Upper lobe of right lung (tissue), 1 donor: ENCODE measurements around the gene GNA14. TPM values are rescaled to one million over a fixed set of nuclear protein-coding genes. Genes with fewer than 3 reads are reported as not detected.

ENCODE experiments used
- ATAC-seq: fragments of 200-7000 bp; cut with Tn5 transposase; one replicate; pipeline ENCODE4 v1.9.1; 2020; ENCODE audit warnings: mild to moderate bottlenecking, moderate library complexity
- DNase-seq: peaks from one replicate; pipeline ENCODE4 v3.0.0-alpha.2; 2020
- H3K27ac ChIP-seq: fragments of 200-600 bp; one replicate; pipeline ENCODE4 v1.8.0; 2022
- H3K27me3 ChIP-seq: fragments of 200-600 bp; one replicate; pipeline ENCODE4 v1.8.0; 2022; ENCODE audit warnings: mild to moderate bottlenecking
- H3K36me3 ChIP-seq: fragments of 200-600 bp; one replicate; pipeline ENCODE4 v1.8.0; 2022
- H3K4me1 ChIP-seq: fragments of 200-600 bp; one replicate; pipeline ENCODE4 v1.8.0; 2022
- H3K4me3 ChIP-seq: fragments of 200-600 bp; one replicate; pipeline ENCODE4 v1.8.0; 2022; ENCODE audit warnings: mild to moderate bottlenecking
- H3K9me3 ChIP-seq: fragments of 200-600 bp; one replicate; pipeline ENCODE4 v1.8.0; 2022
- CTCF ChIP-seq: fragments of 200-600 bp; IDR thresholded peaks from one replicate; pipeline ENCODE4 v1.8.0; 2022; ENCODE audit warnings: antibody characterized with exemption
- intact Hi-C: fragments of 100-400 bp; cut with DNase I; formaldehyde crosslinking; loops from one replicate; pipeline ENCODE4 v1.11.0; 2022
- total RNA-seq: library from RNA; stranded (reverse); fragmentation: NEBNext Ultra II Directional; extraction: Animal tissue kit (Norgen Biotek cat#: 25700); gene quantifications from one replicate; pipeline ENCODE4 v1.2.1, GENCODE V29; 2021
- donor health status: DM: no; HTN: yes; CAD: no; lungs with severe emphysema.

Gene GNA14
- total RNA-seq, 1 donor from 2014 or later, result 15.7 TPM

GRCh38 chr9:77488439-77489126, 159.5 kb downstream of the GNA14 start:
- Histone ChIP-seq H3K9me3 (peaks cover 3% of the 10 kb centered on the region), H3K4me3 (no peak overlapping the region), H3K4me1 (no peaks in the 10 kb centered on the region), H3K27ac (no peak overlapping the region), H3K27me3 (no peaks in the 10 kb centered on the region), H3K36me3 (no peaks in the 10 kb centered on the region)
- TF ChIP-seq CTCF, result peak; percentile 27
- DNase-seq (no peak), ATAC-seq (no peak)
- intact Hi-C loops, result no loop called here

- no peaks in the 10 kb centered on the region for H3K4me1 ChIP-seq
- H3K36me3 ChIP-seq, result no peaks in the 10 kb centered on the region
- no peak overlapping the region for H3K4me3 ChIP-seq
- ATAC-seq (no peak), DNase-seq (no peak)
- H3K9me3 ChIP-seq, result peaks cover 3% of the 10 kb centered on the region
- no peaks in the 10 kb centered on the region for H3K27me3 ChIP-seq
- no peak for TF ChIP-seq CTCF
- no peak overlapping the region for H3K27ac ChIP-seq
- intact Hi-C loops, result no loop called here
Observed at GRCh38 chr9:77486968-77487367, 161.2 kb downstream of the GNA14 start.

GRCh38 chr9:77486463-77486862, 161.7 kb downstream of the GNA14 start:
- Histone ChIP-seq H3K27me3 (no peaks in the 10 kb centered on the region), H3K27ac (no peak overlapping the region), H3K9me3 (peaks cover 3% of the 10 kb centered on the region), H3K4me3 (no peak overlapping the region), H3K36me3 (no peaks in the 10 kb centered on the region), H3K4me1 (no peaks in the 10 kb centered on the region)
- intact Hi-C loops, result no loop called here
- no peak for TF ChIP-seq CTCF
- ATAC-seq (no peak), DNase-seq (no peak)

GRCh38 chr9:77475641-77476473, 172.3 kb downstream of the GNA14 start:
- DNase-seq (no peak), ATAC-seq (no peak)
- Histone ChIP-seq H3K4me1 (no peaks in the 10 kb centered on the region), H3K4me3 (no peak overlapping the region), H3K27me3 (no peaks in the 10 kb centered on the region), H3K36me3 (no peaks in the 10 kb centered on the region), H3K9me3 (no peaks in the 10 kb centered on the region), H3K27ac (no peak overlapping the region)
- no peak for TF ChIP-seq CTCF
- intact Hi-C loops, result no loop called here

GRCh38 chr9:77474936-77475335, 173.2 kb downstream of the GNA14 start:
- TF ChIP-seq CTCF, result no peak

More at GRCh38 chr9:77474936-77475335, 173.2 kb downstream of the GNA14 start:
- intact Hi-C loops, result no loop called here
- ATAC-seq, result no peak
- no peak overlapping the region for H3K4me3 ChIP-seq
- DNase-seq, result no peak
- H3K36me3 ChIP-seq, result no peaks in the 10 kb centered on the region
- no peaks in the 10 kb centered on the region for H3K4me1 ChIP-seq
- H3K27me3 ChIP-seq, result no peaks in the 10 kb centered on the region
- no peak overlapping the region for H3K27ac ChIP-seq
- H3K9me3 ChIP-seq, result no peaks in the 10 kb centered on the region
